Right ventricle myocardium superior (tissue), 1 donor: ENCODE results near the gene NLRP10. TPM values are rescaled to one million over a fixed set of nuclear protein-coding genes. Genes with fewer than 3 reads are reported as not detected.

Source experiments
- ATAC-seq: fragments of 200-7000 bp; cut with Tn5 transposase; one replicate; pipeline ENCODE4 v1.9.1; 2020; ENCODE audit warnings: mild to moderate bottlenecking; ENCODE audit not compliant: poor library complexity
- DNase-seq: peaks from one replicate; pipeline ENCODE4 v3.0.0-alpha.2; 2020
- intact Hi-C: fragments of 100-400 bp; cut with DNase I; formaldehyde crosslinking; loops from one replicate; pipeline ENCODE4 v1.11.2; 2022
- total RNA-seq: library from RNA; stranded (reverse); fragmentation: NEBNext Ultra II Directional; extraction: Animal tissue kit (Norgen Biotek cat#: 25700); gene quantifications from one replicate; pipeline ENCODE4 v1.2.1, GENCODE V29; 2021
- donor health status: DM: no; HTN: yes; CAD: no; lungs with severe emphysema.

NLRP10 gene
- total RNA-seq, 1 donor from 2014 or later: not detected

- DNase-seq (no peak), ATAC-seq (no peak)
- intact Hi-C loops: no loop called here
Observed at GRCh38 chr11:7982582-7983119, 17.4 kb upstream of the NLRP10 start.

GRCh38 chr11:7981619-7982157, 16.4 kb upstream of the NLRP10 start:
- intact Hi-C loops: no loop called here
- DNase-seq (no peak), ATAC-seq (no peak)

GRCh38 chr11:7977232-7977917, 12.1 kb upstream of the NLRP10 start:
- no peak for DNase-seq
- no peak for ATAC-seq
- intact Hi-C loops: no loop called here

GRCh38 chr11:7974668-7975067, 9.4 kb upstream of the NLRP10 start:
- ATAC-seq (no peak), DNase-seq (no peak)
- intact Hi-C loops: no loop called here

- intact Hi-C loops: no loop called here
- no peak for DNase-seq
- ATAC-seq: no peak
Observed at GRCh38 chr11:7973011-7973410, 7.8 kb upstream of the NLRP10 start.

GRCh38 chr11:7971846-7972245, 6.6 kb upstream of the NLRP10 start:
- DNase-seq (no peak), ATAC-seq (no peak)
- intact Hi-C loops: no loop called here

- no peak for ATAC-seq
- intact Hi-C loops: no loop called here
- no peak for DNase-seq
Observed at GRCh38 chr11:7969756-7970646, 4.8 kb upstream of the NLRP10 start.

- ATAC-seq: no peak
- DNase-seq: no peak
- intact Hi-C loops: no loop called here
Observed at GRCh38 chr11:7968686-7969085, 3.4 kb upstream of the NLRP10 start.

- ATAC-seq: no peak
- no peak for DNase-seq
- intact Hi-C loops: no loop called here
Observed at GRCh38 chr11:7967826-7968225, 2.6 kb upstream of the NLRP10 start.

GRCh38 chr11:7967097-7967496, 1.9 kb upstream of the NLRP10 start:
- ATAC-seq: no peak
- intact Hi-C loops: no loop called here

GRCh38 chr11:7964873-7965272, 374 bp downstream of the NLRP10 start:
- ATAC-seq (no peak), DNase-seq (no peak)
- intact Hi-C loops: no loop called here

More at GRCh38 chr11:7967097-7967496, 1.9 kb upstream of the NLRP10 start:
- no peak for DNase-seq

- no peak for DNase-seq
- ATAC-seq: no peak
- intact Hi-C loops: no loop called here
Observed at GRCh38 chr11:7964261-7964660, 986 bp downstream of the NLRP10 start.

- ATAC-seq: no peak
- intact Hi-C loops: no loop called here
Observed at GRCh38 chr11:7955191-7955590, 10.1 kb downstream of the NLRP10 start.

GRCh38 chr11:7949934-7950333, 15.3 kb downstream of the NLRP10 start:
- DNase-seq: no peak
- intact Hi-C loops: no loop called here
- ATAC-seq: no peak

More at GRCh38 chr11:7955191-7955590, 10.1 kb downstream of the NLRP10 start:
- no peak for DNase-seq

GRCh38 chr11:7944123-7944522, 21.1 kb downstream of the NLRP10 start:
- DNase-seq (no peak), ATAC-seq (no peak)
- intact Hi-C loops: no loop called here

GRCh38 chr11:7941608-7942007, 23.6 kb downstream of the NLRP10 start, which contains the start of gene OR10A3:
Gene OR10A3 (minus strand): TSS chr11:7941708. CDS start chr11:7939520, 2,188 bp downstream.
- DNase-seq (no peak), ATAC-seq (no peak)
- intact Hi-C loops: no loop called here

- ATAC-seq (no peak), DNase-seq (no peak)
- intact Hi-C loops: no loop called here
Observed at GRCh38 chr11:7941146-7941545, 24.1 kb downstream of the NLRP10 start.

GRCh38 chr11:7936615-7937014, 28.6 kb downstream of the NLRP10 start:
- intact Hi-C loops: no loop called here
- ATAC-seq (no peak), DNase-seq (no peak)

- intact Hi-C loops: no loop called here
- ATAC-seq: no peak
- no peak for DNase-seq
Observed at GRCh38 chr11:7931168-7931567, 34.1 kb downstream of the NLRP10 start, which contains the start of gene OR10A6. Gene OR10A6 (minus strand): TSS chr11:7931268. CDS start chr11:7928662, 2,606 bp downstream.
